Effector memory CD8-positive, alpha-beta T cell (primary cell): ENCODE results near the gene TBC1D22A.

Source experiments
- ATAC-seq: fragments of 150-1000 bp; cut with Tn5 transposase; replicated peaks from 2 replicates; pipeline ENCODE4 v1.10.0; 2021; ENCODE audit warnings: mild to moderate bottlenecking, moderate library complexity
- DNase-seq, 3 experiments: peaks; one replicate each; pipeline ENCODE4 v3.0.0; 2021
- H3K27ac Mint-ChIP-seq, 2 donors: one replicate each; pipeline ENCODE4 v1.8.0; 2022; ENCODE audit warnings: mild to moderate bottlenecking in 2 of 2, mixed read lengths in 2 of 2, moderate library complexity in 2 of 2
- H3K27me3 Mint-ChIP-seq, 2 donors: one replicate each; pipeline ENCODE4 v1.8.0; 2022; ENCODE audit warnings: mixed read lengths in 2 of 2
- H3K36me3 Mint-ChIP-seq: one replicate; pipeline ENCODE4 v1.8.0; 2022; ENCODE audit warnings: mild to moderate bottlenecking, moderate library complexity, mixed read lengths; ENCODE audit not compliant: insufficient read depth
- H3K4me1 Mint-ChIP-seq, 2 donors: one replicate each; pipeline ENCODE4 v1.8.0; 2022; ENCODE audit warnings: low read depth in 2 of 2, mixed read lengths in 2 of 2
- H3K4me3 Mint-ChIP-seq, 2 donors: one replicate each; pipeline ENCODE4 v1.8.0; 2022; ENCODE audit warnings: mild to moderate bottlenecking in 2 of 2, mixed read lengths in 2 of 2, moderate library complexity in 2 of 2
- H3K9me3 Mint-ChIP-seq, 2 donors: one replicate each; pipeline ENCODE4 v1.8.0; 2022; ENCODE audit warnings: mixed read lengths in 2 of 2

Gene TBC1D22A

DNA sequence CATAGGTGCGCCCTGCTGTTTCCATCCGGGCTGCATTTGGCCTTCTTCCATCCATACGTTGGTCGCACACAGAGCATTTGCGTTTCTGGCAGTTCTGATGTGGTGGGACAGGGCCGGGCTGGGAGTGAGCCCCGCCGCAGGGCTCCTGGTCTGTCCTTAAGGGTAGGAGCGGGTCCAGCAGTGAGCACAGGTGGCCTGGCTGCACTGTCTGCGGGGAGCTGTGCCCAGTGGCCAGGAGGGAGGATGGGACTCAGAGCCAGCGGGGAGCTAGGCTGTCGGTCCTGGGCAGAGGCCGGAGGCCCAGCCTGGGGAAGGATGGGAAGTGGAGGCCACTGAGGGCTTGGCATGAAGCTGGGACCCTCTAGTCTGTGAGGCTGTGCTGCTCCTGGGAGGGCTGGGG, 385.1 kb downstream of the TBC1D22A start:
- H3K27ac Mint-ChIP-seq, result peak overlapping the region in 1 of 2 donors; percentile 68

GRCh38 chr22:47148510-47148909, 386.1 kb downstream of the TBC1D22A start:
- Mint-ChIP-seq H3K27me3 (no peaks in the 10 kb centered on the region), H3K36me3 (peaks cover 3% of the 10 kb centered on the region), H3K9me3 (no peaks in the 10 kb centered on the region), H3K27ac (no peak overlapping the region), H3K4me1 (peaks cover 11 to 14% of the 10 kb centered on the region in 2 donors), H3K4me3 (no peak overlapping the region)
- DNase-seq (no peak), ATAC-seq (no peak)

More for the DNA sequence above, 385.1 kb downstream of the TBC1D22A start:
- H3K36me3 Mint-ChIP-seq, result no peaks in the 10 kb centered on the region
- H3K27me3 Mint-ChIP-seq, result no peaks in the 10 kb centered on the region
- H3K4me3 Mint-ChIP-seq, result no peak overlapping the region
- DNase-seq (no peak), ATAC-seq (no peak)
- H3K9me3 Mint-ChIP-seq, result no peaks in the 10 kb centered on the region
- peaks cover 8 to 14% of the 10 kb centered on the region in 2 donors for H3K4me1 Mint-ChIP-seq

GRCh38 chr22:47148956-47149728, 386.7 kb downstream of the TBC1D22A start:
- ATAC-seq (no peak), DNase-seq (no peak)
- no peaks in the 10 kb centered on the region for H3K9me3 Mint-ChIP-seq
- H3K36me3 Mint-ChIP-seq, result peaks cover 3% of the 10 kb centered on the region
- no peak overlapping the region for H3K4me3 Mint-ChIP-seq
- H3K4me1 Mint-ChIP-seq, result peaks cover 11 to 14% of the 10 kb centered on the region in 2 donors
- no peaks in the 10 kb centered on the region for H3K27me3 Mint-ChIP-seq
- H3K27ac Mint-ChIP-seq, result no peak overlapping the region

DNA sequence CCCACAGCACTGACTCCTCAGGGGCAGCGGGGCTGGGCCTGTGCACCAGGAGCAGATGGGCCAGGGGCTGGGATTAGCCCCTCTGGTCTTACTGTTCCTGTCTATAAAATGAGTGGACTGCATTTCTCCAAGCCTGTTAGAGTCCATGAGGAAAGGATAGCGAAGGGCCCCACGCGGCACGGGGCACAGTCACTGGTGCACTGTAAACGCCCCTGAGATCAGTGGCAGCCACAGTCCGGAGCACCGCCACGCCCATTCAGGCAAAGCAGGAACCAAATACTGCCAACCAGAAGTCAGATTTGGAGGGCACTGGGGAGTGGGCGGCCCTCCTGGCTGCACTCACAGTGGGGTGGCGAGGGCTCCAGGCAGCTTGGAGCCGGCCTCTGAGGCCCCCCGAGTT, 387.5 kb downstream of the TBC1D22A start:
- DNase-seq (no peak), ATAC-seq (no peak)
- no peaks in the 10 kb centered on the region for H3K9me3 Mint-ChIP-seq
- no peaks in the 10 kb centered on the region for H3K27me3 Mint-ChIP-seq
- no peak overlapping the region for H3K4me3 Mint-ChIP-seq
- peaks cover 11 to 13% of the 10 kb centered on the region in 2 donors for H3K4me1 Mint-ChIP-seq
- peaks cover 9% of the 10 kb centered on the region for H3K36me3 Mint-ChIP-seq
- no peak overlapping the region for H3K27ac Mint-ChIP-seq

GRCh38 chr22:47150426-47150825, 388.0 kb downstream of the TBC1D22A start:
- H3K27ac Mint-ChIP-seq, result no peak overlapping the region
- no peak overlapping the region for H3K4me3 Mint-ChIP-seq

DNA sequence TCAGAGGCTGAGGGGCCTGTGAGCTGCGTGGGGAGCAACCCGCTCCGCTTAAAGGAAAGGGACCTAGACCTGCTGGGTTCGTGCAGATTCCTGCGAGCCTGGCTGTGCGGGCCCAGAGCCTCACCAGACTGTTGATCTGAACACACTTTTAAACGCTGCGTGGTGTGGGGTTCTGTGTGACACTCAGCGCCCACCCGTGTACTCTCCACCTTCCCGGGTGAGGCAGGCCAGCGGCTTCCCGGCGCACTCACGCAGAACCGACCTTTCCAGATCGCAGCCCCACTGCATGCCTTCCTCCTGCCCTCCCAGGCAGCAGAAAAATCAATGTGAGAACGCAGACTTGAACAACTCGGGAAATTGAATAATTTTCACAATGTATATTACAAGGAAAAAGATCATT, 388.6 kb downstream of the TBC1D22A start:
- peaks cover 9% of the 10 kb centered on the region for H3K36me3 Mint-ChIP-seq

More at GRCh38 chr22:47150426-47150825, 388.0 kb downstream of the TBC1D22A start:
- Mint-ChIP-seq H3K36me3 (peaks cover 9% of the 10 kb centered on the region), H3K27me3 (no peaks in the 10 kb centered on the region), H3K9me3 (no peaks in the 10 kb centered on the region), H3K4me1 (peaks cover 7 to 9% of the 10 kb centered on the region in 2 donors)
- no peak for ATAC-seq
- DNase-seq, result no peak

GRCh38 chr22:47151490-47151889, 389.0 kb downstream of the TBC1D22A start:
- Mint-ChIP-seq H3K4me3 (no peak overlapping the region), H3K36me3 (peaks cover 9% of the 10 kb centered on the region), H3K4me1 (peaks cover 3 to 7% of the 10 kb centered on the region in 2 donors), H3K27ac (no peak overlapping the region), H3K9me3 (no peaks in the 10 kb centered on the region), H3K27me3 (no peaks in the 10 kb centered on the region)
- ATAC-seq (no peak), DNase-seq (no peak)

More for the DNA sequence above, 388.6 kb downstream of the TBC1D22A start:
- Mint-ChIP-seq H3K27ac (no peak overlapping the region), H3K4me1 (peaks cover 4 to 7% of the 10 kb centered on the region in 2 donors), H3K27me3 (no peaks in the 10 kb centered on the region), H3K4me3 (no peak overlapping the region), H3K9me3 (no peaks in the 10 kb centered on the region)
- ATAC-seq (no peak), DNase-seq (no peak)

DNA sequence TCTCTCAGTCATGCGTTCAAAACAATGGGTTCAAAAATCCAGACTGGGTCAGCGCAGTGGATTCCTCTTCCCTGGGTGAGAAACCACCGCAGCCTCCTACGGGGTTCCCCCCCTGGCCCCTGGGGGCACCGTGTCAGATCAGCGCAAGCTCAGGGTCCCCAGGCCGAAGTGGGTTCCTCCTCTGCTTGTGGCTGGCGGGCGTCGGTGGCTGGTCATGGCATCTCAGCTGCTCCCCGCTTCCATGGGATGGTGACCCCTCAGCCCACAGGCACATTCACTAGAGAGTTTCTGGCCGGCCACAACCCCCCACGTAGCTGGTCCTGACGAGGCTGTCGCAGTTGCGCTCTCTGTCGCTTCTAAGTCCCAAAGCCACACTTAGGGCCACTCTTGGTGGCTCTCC, 389.8 kb downstream of the TBC1D22A start:
- Mint-ChIP-seq H3K9me3 (no peaks in the 10 kb centered on the region), H3K4me1 (peaks cover 3 to 7% of the 10 kb centered on the region in 2 donors), H3K27ac (peak overlapping the region in 1 of 2 donors; percentile 38), H3K27me3 (no peaks in the 10 kb centered on the region), H3K36me3 (peaks cover 9% of the 10 kb centered on the region), H3K4me3 (no peak overlapping the region)
- DNase-seq, result no peak
- ATAC-seq, result no peak

GRCh38 chr22:47152938-47153337, 390.5 kb downstream of the TBC1D22A start:
- Mint-ChIP-seq H3K36me3 (peaks cover 9% of the 10 kb centered on the region), H3K9me3 (no peaks in the 10 kb centered on the region), H3K4me1 (peaks cover 3 to 4% of the 10 kb centered on the region in 2 donors), H3K4me3 (no peak overlapping the region), H3K27ac (peak overlapping the region; percentile 3 to 75), H3K27me3 (no peaks in the 10 kb centered on the region)
- DNase-seq (no peak), ATAC-seq (no peak)

- H3K4me1 Mint-ChIP-seq, result peaks cover 3 to 4% of the 10 kb centered on the region in 2 donors
- no peak overlapping the region for H3K4me3 Mint-ChIP-seq
- H3K36me3 Mint-ChIP-seq, result peaks cover 9% of the 10 kb centered on the region
- peak overlapping the region in 1 of 2 donors; percentile 3 for H3K27ac Mint-ChIP-seq
- no peaks in the 10 kb centered on the region for H3K9me3 Mint-ChIP-seq
- ATAC-seq, result no peak
- no peak for DNase-seq
- H3K27me3 Mint-ChIP-seq, result no peaks in the 10 kb centered on the region
Measured at GRCh38 chr22:47153854-47154525, 391.5 kb downstream of the TBC1D22A start.

- no peaks in the 10 kb centered on the region for H3K9me3 Mint-ChIP-seq
- H3K36me3 Mint-ChIP-seq, result peaks cover 9% of the 10 kb centered on the region
- H3K27ac Mint-ChIP-seq, result no peak overlapping the region
- H3K4me1 Mint-ChIP-seq, result peaks cover 3 to 4% of the 10 kb centered on the region in 2 donors
- DNase-seq, result no peak
- ATAC-seq, result no peak
- H3K4me3 Mint-ChIP-seq, result no peak overlapping the region
- H3K27me3 Mint-ChIP-seq, result no peaks in the 10 kb centered on the region
Measured at GRCh38 chr22:47154621-47155081, 392.2 kb downstream of the TBC1D22A start.

DNA sequence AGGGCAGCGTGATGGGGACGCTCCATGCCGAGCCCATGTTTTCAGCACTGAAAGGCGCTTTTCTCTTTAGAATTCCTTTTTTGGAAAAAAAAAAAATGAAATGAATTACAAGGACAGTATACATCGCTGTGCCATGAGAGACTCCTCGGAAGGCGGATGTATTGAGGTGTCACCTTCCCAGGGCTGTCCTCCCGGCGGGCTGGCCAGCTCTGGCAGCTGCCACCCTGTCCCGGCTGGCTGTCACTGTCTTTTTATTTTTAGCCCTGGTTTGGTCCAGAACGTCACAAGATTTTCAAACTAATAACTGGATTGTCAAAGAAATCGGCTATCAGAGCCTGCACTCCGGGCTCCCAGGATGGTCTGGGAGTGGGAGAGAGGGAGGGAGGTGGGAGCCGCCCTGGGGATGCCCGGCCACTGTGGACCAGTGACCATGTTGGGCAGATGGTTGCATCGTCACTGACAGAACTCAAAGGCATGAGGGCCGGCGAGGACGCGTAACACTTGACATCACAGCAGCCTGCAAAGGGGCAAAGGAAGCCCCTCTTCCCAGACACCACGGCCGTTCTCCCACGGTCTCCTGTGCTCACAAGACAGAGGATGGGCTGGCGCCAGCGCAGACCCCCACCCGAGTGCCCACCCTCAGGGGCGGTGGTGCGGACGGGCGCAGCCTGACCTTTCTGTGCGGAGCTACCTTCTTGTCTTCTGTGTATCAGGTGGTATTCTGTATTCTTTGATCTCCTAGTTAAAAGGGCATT, 392.9 kb downstream of the TBC1D22A start:
- peaks cover 9% of the 10 kb centered on the region for H3K36me3 Mint-ChIP-seq
- DNase-seq, result no peak
- H3K4me3 Mint-ChIP-seq, result no peak overlapping the region
- no peak for ATAC-seq
- no peaks in the 10 kb centered on the region for H3K27me3 Mint-ChIP-seq
- H3K27ac Mint-ChIP-seq, result no peak overlapping the region
- H3K9me3 Mint-ChIP-seq, result no peaks in the 10 kb centered on the region
- peaks cover 3 to 4% of the 10 kb centered on the region in 2 donors for H3K4me1 Mint-ChIP-seq

DNA sequence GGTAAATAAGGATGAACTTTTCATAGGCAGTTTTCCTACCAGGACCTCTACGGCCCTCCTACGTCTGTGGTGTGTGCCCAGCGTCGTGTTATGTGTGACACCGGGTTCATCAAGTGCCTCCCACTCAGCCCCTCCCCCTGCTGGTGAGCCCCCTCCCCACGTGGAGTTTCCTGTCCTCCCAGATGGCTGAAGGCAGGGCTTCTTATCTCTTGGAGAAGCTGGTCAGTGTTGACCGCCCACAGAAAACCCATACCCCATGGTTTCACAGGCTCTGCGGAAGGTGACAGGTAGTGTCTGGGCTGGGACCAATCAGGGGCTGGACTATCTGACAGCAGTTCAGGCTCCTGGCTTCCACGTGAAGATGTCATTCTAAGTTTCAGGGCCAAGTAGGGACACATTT, 393.5 kb downstream of the TBC1D22A start:
- Mint-ChIP-seq H3K4me1 (peaks cover 2 to 3% of the 10 kb centered on the region in 2 donors), H3K9me3 (no peaks in the 10 kb centered on the region), H3K4me3 (no peak overlapping the region), H3K36me3 (peaks cover 13% of the 10 kb centered on the region), H3K27ac (no peak overlapping the region), H3K27me3 (no peaks in the 10 kb centered on the region)
- no peak for ATAC-seq
- no peak for DNase-seq
